HG03378 (cell line): Measurements from ENCODE around the gene MOGAT1.
A peak's percentile ranks its signal among the peaks of the same experiment; 100 is the strongest.
"Not testable (repeated sequence)": the region's sequence is repeated elsewhere in the genome, so short reads cannot be mapped to it uniquely, and the experiment has no call there.

Experiments
- ATAC-seq: cut with Tn5 transposase; IDR thresholded peaks from one replicate; pipeline ENCODE4 v1.9.1; 2021; ENCODE audit warnings: mild to moderate bottlenecking, moderate library complexity; ENCODE audit not compliant: unreplicated experiment

MOGAT1 gene

GRCh38 chr2:222708274-222708710, 36.8 kb downstream of the MOGAT1 start:
- no peak for ATAC-seq

GRCh38 chr2:222709191-222709891, 37.9 kb downstream of the MOGAT1 start:
- ATAC-seq, result peak; percentile 48

- no peak for ATAC-seq
These were observed 39.3 kb downstream of the MOGAT1 start for GRCh38 chr2:222710736-222711135.

- ATAC-seq, result no peak
These were observed 40.0 kb downstream of the MOGAT1 start for GRCh38 chr2:222711315-222711940.

- ATAC-seq, result no peak
These were observed 41.5 kb downstream of the MOGAT1 start for GRCh38 chr2:222713002-222713401.

GRCh38 chr2:222714361-222715241, 43.1 kb downstream of the MOGAT1 start:
- no peak for ATAC-seq

- ATAC-seq, result no peak
These were observed 44.3 kb downstream of the MOGAT1 start for GRCh38 chr2:222715742-222716141.

GRCh38 chr2:222719787-222720186, 48.3 kb downstream of the MOGAT1 start:
- not testable (repeated sequence) for ATAC-seq

GRCh38 chr2:222721597-222721996, 50.1 kb downstream of the MOGAT1 start:
- ATAC-seq, result not testable (repeated sequence)

- peak; percentile 99 for ATAC-seq
These were observed 51.0 kb downstream of the MOGAT1 start for GRCh38 chr2:222722327-222722946.

- no peak for ATAC-seq
These were observed 52.8 kb downstream of the MOGAT1 start for GRCh38 chr2:222724208-222724607.

GRCh38 chr2:222728621-222729020, 57.2 kb downstream of the MOGAT1 start:
- no peak for ATAC-seq

GRCh38 chr2:222730366-222730999, 59.0 kb downstream of the MOGAT1 start:
- peak; percentile 68 for ATAC-seq

- ATAC-seq, result no peak
These were observed 59.8 kb downstream of the MOGAT1 start for GRCh38 chr2:222731201-222731621.

- no peak for ATAC-seq
These were observed 61.2 kb downstream of the MOGAT1 start for GRCh38 chr2:222732489-222733178.

- ATAC-seq, result no peak
These were observed 62.0 kb downstream of the MOGAT1 start for GRCh38 chr2:222733470-222733845.

- ATAC-seq, result no peak
These were observed 62.6 kb downstream of the MOGAT1 start for GRCh38 chr2:222733846-222734702.

GRCh38 chr2:222734703-222735014, 63.2 kb downstream of the MOGAT1 start:
- peak; percentile 79 for ATAC-seq

GRCh38 chr2:222736301-222736700, 64.8 kb downstream of the MOGAT1 start:
- no peak for ATAC-seq
